HepG2 (cell line): ENCODE measurements around the gene ELP5. TPM values are rescaled to one million over a fixed set of nuclear protein-coding genes. Genes with fewer than 3 reads are reported as not detected.

Source experiments
- ARID2 ChIP-seq: sonication (generic); formaldehyde crosslinking; IDR thresholded peaks from 2 replicates; pipeline ENCODE4 v1.8.1; 2022; ENCODE audit warnings: mild to moderate bottlenecking, missing genetic modification reagents, borderline replicate concordance
- ATF7 ChIP-seq, 2 experiments: fragments of 450-650 bp in 1 of 2; sonication (generic) in 1 of 2; formaldehyde crosslinking in 1 of 2; IDR thresholded peaks; 2 replicates each; pipeline versions ENCODE4 v1.4.0 to v1.6.1; 2016 to 2020; ENCODE audit warnings: antibody characterized with exemption in 1 of 2, mild to moderate bottlenecking in 1 of 2, missing genetic modification reagents in 1 of 2
- ATM ChIP-seq: fragments of 450-650 bp; IDR thresholded peaks from 2 replicates; pipeline ENCODE4 v1.7.1; 2017; ENCODE audit warnings: mild to moderate bottlenecking, borderline replicate concordance
- CEBPB ChIP-seq: IDR thresholded peaks from 2 replicates; pipeline ENCODE4 v1.6.1; 2011; ENCODE audit warnings: low read depth, low read length, improper control_type of control experiment, borderline replicate concordance
- DPF2 ChIP-seq: sonication (generic); formaldehyde crosslinking; IDR thresholded peaks from 2 replicates; pipeline ENCODE4 v1.4.0; 2020; ENCODE audit warnings: mild to moderate bottlenecking, low read depth, missing genetic modification reagents, borderline replicate concordance
- ELK4 ChIP-seq: sonication (generic); formaldehyde crosslinking; IDR thresholded peaks from 2 replicates; pipeline ENCODE4 v1.9.0; 2021; ENCODE audit warnings: missing genetic modification reagents, borderline replicate concordance
- LRRFIP1 ChIP-seq: sonication (generic); formaldehyde crosslinking; conservative IDR thresholded peaks from 2 replicates; pipeline ENCODE4 v1.4.0; 2020; ENCODE audit warnings: missing genetic modification reagents
- MED8 ChIP-seq: sonication (generic); formaldehyde crosslinking; IDR thresholded peaks from 2 replicates; pipeline ENCODE4 v1.8.1; 2023; ENCODE audit warnings: mild to moderate bottlenecking, missing genetic modification reagents; ENCODE audit not compliant: insufficient replicate concordance
- ONECUT2 ChIP-seq: sonication (generic); formaldehyde crosslinking; IDR thresholded peaks from 2 replicates; pipeline ENCODE4 v1.4.0; 2020; ENCODE audit warnings: missing genetic modification reagents
- SKI ChIP-seq: fragments of 450-650 bp; IDR thresholded peaks from one replicate; pipeline ENCODE4 v1.6.1; 2018; ENCODE audit warnings: mild to moderate bottlenecking; ENCODE audit not compliant: partially characterized antibody
- SP4 ChIP-seq: sonication (generic); formaldehyde crosslinking; IDR thresholded peaks from 2 replicates; pipeline ENCODE4 v1.8.1; 2023; ENCODE audit warnings: mild to moderate bottlenecking, missing genetic modification reagents
- SRF ChIP-seq: IDR thresholded peaks from 2 replicates; pipeline ENCODE4 v1.6.1; 2011; ENCODE audit warnings: mild to moderate bottlenecking, low read depth, low read length, moderate library complexity
- SRSF4 ChIP-seq: fragments of 200-400 bp; formaldehyde crosslinking; IDR thresholded peaks from one replicate; pipeline ENCODE4 v1.6.1; 2018; ENCODE audit warnings: mild to moderate bottlenecking, low read depth, low read length, moderate library complexity; ENCODE audit not compliant: poor library complexity, severe bottlenecking
- SRSF9 ChIP-seq: fragments of 200-400 bp; formaldehyde crosslinking; IDR thresholded peaks from 2 replicates; pipeline ENCODE4 v1.6.1; 2018; ENCODE audit warnings: borderline replicate concordance, mild to moderate bottlenecking, low read depth, low read length; ENCODE audit not compliant: insufficient read depth, poor library complexity, severe bottlenecking
- XBP1 ChIP-seq: sonication (generic); formaldehyde crosslinking; IDR thresholded peaks from 2 replicates; pipeline ENCODE4 v1.5.0; 2020; ENCODE audit warnings: missing genetic modification reagents
- ZBTB8A ChIP-seq: sonication (generic); formaldehyde crosslinking; IDR thresholded peaks from 2 replicates; pipeline ENCODE4 v1.4.0; 2020; ENCODE audit warnings: mild to moderate bottlenecking, low read depth, missing genetic modification reagents, borderline replicate concordance
- ZNF20 ChIP-seq: sonication (generic); formaldehyde crosslinking; IDR thresholded peaks from 2 replicates; pipeline ENCODE4 v1.4.0; 2020; ENCODE audit warnings: mild to moderate bottlenecking, moderate library complexity, missing genetic modification reagents
- ZNF276 ChIP-seq: sonication (generic); formaldehyde crosslinking; IDR thresholded peaks from 2 replicates; pipeline ENCODE4 v1.4.0; 2020; ENCODE audit warnings: mild to moderate bottlenecking, low read depth, missing genetic modification reagents
- ZNF280B ChIP-seq: sonication (generic); formaldehyde crosslinking; IDR thresholded peaks from 2 replicates; pipeline ENCODE4 v1.5.0; 2020; ENCODE audit warnings: missing genetic modification reagents, mild to moderate bottlenecking, borderline replicate concordance
- ZNF350 ChIP-seq: sonication (generic); formaldehyde crosslinking; IDR thresholded peaks from 2 replicates; pipeline ENCODE4 v1.4.0; 2020; ENCODE audit warnings: mild to moderate bottlenecking, low read depth, missing genetic modification reagents, borderline replicate concordance
- ZNF354B ChIP-seq: sonication (generic); formaldehyde crosslinking; IDR thresholded peaks from 2 replicates; pipeline ENCODE4 v1.8.0; 2022; ENCODE audit warnings: mild to moderate bottlenecking, missing genetic modification reagents
- polyA plus RNA-seq, 8 experiments: library from polyadenylated mRNA; depleted of rRNA in 3 of 8; stranded (reverse) in 7 of 8; unstranded in 1 of 8; fragments of >200 nt; fragmentation: Illumina TruSeq in 4 of 8; extraction: Trizol in 4 of 8; gene quantifications; 2 replicates each; pipeline versions ENCODE4 v1.2.1 to v1.2.3, GENCODE V29; 2011 to 2016; ENCODE audit warnings: low read depth in 4 of 8, missing spikeins in 1 of 8, mixed read lengths in 1 of 8; ENCODE audit not compliant: insufficient read depth in 1 of 8
- total RNA-seq, 5 experiments: library from RNA; depleted of rRNA; stranded (reverse); fragments of >200 nt; fragmentation: Illumina TruSeq; extraction: Trizol; gene quantifications; 2 replicates each; pipeline ENCODE4 v1.2.3, GENCODE V29; 2016; ENCODE audit warnings: low read depth in 1 of 5

The ELP5 gene
- total and polyA plus RNA-seq, 2 of the 13 experiments (the other 11 are each of a cell fraction or from before 2014, with no cell fraction given), result 67.6 to 69.8 TPM

- TF ChIP-seq CEBPB (no peak), ZBTB8A (no peak), DPF2 (CRISPR knock-in tag) (peak; percentile 38; the same call in 1 of the 2 replicates), ELK4 (CRISPR knock-in tag) (no peak), SP4 (CRISPR knock-in tag) (no peak; the same call in none of the 2 replicates), MED8 (peak; percentile 61), ONECUT2 (no peak), ZNF280B (peak; percentile 82), ZNF20 (CRISPR knock-in tag) (no peak), ATF7 (IDR thresholded peaks at IDR 0.05) (peak; percentile 98), ATF7 (CRISPR knock-in tag; IDR thresholded peaks at IDR 0.05) (peak; percentile 86; the same call in 1 of the 2 replicates), LRRFIP1 (CRISPR knock-in tag) (no peak), ZNF350 (CRISPR knock-in tag) (peak; percentile 95), SKI (peak; percentile 39), XBP1 (CRISPR knock-in tag) (no peak), ZNF276 (CRISPR knock-in tag) (no peak), ATM (no peak), SRSF9 (no peak), ARID2 (CRISPR knock-in tag) (no peak), SRSF4 (no peak), ZNF354B (CRISPR knock-in tag) (no peak), SRF (no peak)
These were observed at the start of gene ELP5 (continued) for GRCh38 chr17:7252176-7253043.
